GM21825 (cell line): ENCODE data around the gene ELANE.
"Not testable (repeated sequence)": the region's sequence is repeated elsewhere in the genome, so short reads cannot be mapped to it uniquely, and the experiment has no call there.

Experiments used
- ATAC-seq: cut with Tn5 transposase; IDR thresholded peaks from one replicate; pipeline ENCODE4 v1.9.1; 2021; ENCODE audit warnings: mild to moderate bottlenecking, moderate library complexity; ENCODE audit not compliant: unreplicated experiment

The ELANE gene

GRCh38 chr19:876780-877314, 24.7 kb downstream of the ELANE start:
- no peak for ATAC-seq

GRCh38 chr19:877992-878660, 26.0 kb downstream of the ELANE start:
- ATAC-seq, result not testable (repeated sequence)

GRCh38 chr19:878751-879561, 26.9 kb downstream of the ELANE start:
- ATAC-seq, result not testable (repeated sequence)

- no peak for ATAC-seq
These were observed 27.8 kb downstream of the ELANE start for GRCh38 chr19:879711-880438.

GRCh38 chr19:881385-882071, 29.4 kb downstream of the ELANE start:
- no peak for ATAC-seq

- no peak for ATAC-seq
These were observed 30.9 kb downstream of the ELANE start for GRCh38 chr19:882871-883497.

GRCh38 chr19:883661-884211, 31.6 kb downstream of the ELANE start:
- ATAC-seq, result no peak

GRCh38 chr19:884420-885211, 32.5 kb downstream of the ELANE start:
- no peak for ATAC-seq

GRCh38 chr19:885536-886224, 33.6 kb downstream of the ELANE start:
- no peak for ATAC-seq

GRCh38 chr19:887072-887471, 35.0 kb downstream of the ELANE start:
- no peak for ATAC-seq

- no peak for ATAC-seq
These were observed 35.5 kb downstream of the ELANE start for GRCh38 chr19:887599-887998.

- ATAC-seq, result no peak
These were observed 36.7 kb downstream of the ELANE start for GRCh38 chr19:888581-889385.

- no peak for ATAC-seq
These were observed 37.7 kb downstream of the ELANE start for GRCh38 chr19:889662-890295.

- ATAC-seq, result no peak
These were observed 38.7 kb downstream of the ELANE start for GRCh38 chr19:890831-891230.

- not testable (repeated sequence) for ATAC-seq
These were observed 39.5 kb downstream of the ELANE start for GRCh38 chr19:891421-892200.

GRCh38 chr19:892243-892893, 40.3 kb downstream of the ELANE start:
- ATAC-seq, result no peak
